Fibroblast of the conjunctiva (primary cell): ENCODE measurements around the gene DCUN1D3.

Experiments
- DNase-seq: peaks from one replicate; pipeline ENCODE4 v3.0.0-alpha.2; 2010; ENCODE audit warnings: low read depth

The DCUN1D3 gene

GRCh38 chr16:20918486-20919239 is 18.5 kb upstream of the DCUN1D3 start:
- DNase-seq, result peak; percentile 78

- DNase-seq, result no peak
These were observed 16.8 kb upstream of the DCUN1D3 start for GRCh38 chr16:20916942-20917341.

- no peak for DNase-seq
These were observed 16.1 kb upstream of the DCUN1D3 start for GRCh38 chr16:20916289-20916688.

GRCh38 chr16:20911361-20911760 is 11.2 kb upstream of the DCUN1D3 start:
- no peak for DNase-seq

- peak; percentile 74 for DNase-seq
These were observed 10.7 kb upstream of the DCUN1D3 start for GRCh38 chr16:20910781-20911321.

- peak; percentile 84 for DNase-seq
These were observed 6.4 kb upstream of the DCUN1D3 start for GRCh38 chr16:20906341-20907255.

GRCh38 chr16:20905576-20905975 is 5.4 kb upstream of the DCUN1D3 start:
- no peak for DNase-seq

GRCh38 chr16:20904507-20905081 is 4.4 kb upstream of the DCUN1D3 start:
- no peak for DNase-seq

- no peak for DNase-seq
These were observed 3.8 kb upstream of the DCUN1D3 start for GRCh38 chr16:20903899-20904506.

- no peak for DNase-seq
These were observed 3.1 kb upstream of the DCUN1D3 start for GRCh38 chr16:20903116-20903898.

GRCh38 chr16:20902426-20902825 is 2.3 kb upstream of the DCUN1D3 start:
- DNase-seq, result no peak

- DNase-seq, result no peak
These were observed 1.4 kb upstream of the DCUN1D3 start for GRCh38 chr16:20901436-20902112.

GRCh38 chr16:20901068-20901435 is 894 bp upstream of the DCUN1D3 start:
- DNase-seq, result no peak

- no peak for DNase-seq
These were observed 470 bp downstream of the DCUN1D3 start for GRCh38 chr16:20899477-20900298.

- DNase-seq, result no peak
These were observed 1.1 kb downstream of the DCUN1D3 start for GRCh38 chr16:20899071-20899470.

- no peak for DNase-seq
These were observed 2.2 kb downstream of the DCUN1D3 start for GRCh38 chr16:20897922-20898321.

GRCh38 chr16:20897253-20897897 is 2.8 kb downstream of the DCUN1D3 start:
- no peak for DNase-seq

- no peak for DNase-seq
These were observed 5.8 kb downstream of the DCUN1D3 start for GRCh38 chr16:20894388-20894787.

GRCh38 chr16:20889625-20890275 is 10.4 kb downstream of the DCUN1D3 start:
- no peak for DNase-seq
